Endothelial cell of umbilical vein (primary cell): ENCODE data around the gene NAP1L1.

ENCODE experiments used
- EZH2 ChIP-seq: IDR thresholded peaks from 2 replicates; pipeline ENCODE4 v1.6.1; 2012; ENCODE audit warnings: borderline replicate concordance, low read depth, mild to moderate bottlenecking, moderate library complexity, low read length, inconsistent platforms; ENCODE audit not compliant: severe bottlenecking
- JUN ChIP-seq: IDR thresholded peaks from 2 replicates; pipeline ENCODE4 v1.6.1; 2011; ENCODE audit warnings: borderline replicate concordance, low read depth; ENCODE audit not compliant: insufficient read length, insufficient read depth
- TF ChIP-seq, protein P1 (sequence below), 2 donors: IDR thresholded peaks; 1 replicate in 1 of 2; 2 replicates in 1 of 2; pipeline ENCODE4 v1.5.1; 2011; ENCODE audit warnings: low read length in 2 of 2, mild to moderate bottlenecking in 2 of 2, moderate library complexity in 2 of 2, control low read depth in 1 of 2, inconsistent platforms in 1 of 2, low read depth in 1 of 2; ENCODE audit not compliant: insufficient read depth in 1 of 2; ENCODE audit errors: extremely low read depth in 1 of 2

DNA sequence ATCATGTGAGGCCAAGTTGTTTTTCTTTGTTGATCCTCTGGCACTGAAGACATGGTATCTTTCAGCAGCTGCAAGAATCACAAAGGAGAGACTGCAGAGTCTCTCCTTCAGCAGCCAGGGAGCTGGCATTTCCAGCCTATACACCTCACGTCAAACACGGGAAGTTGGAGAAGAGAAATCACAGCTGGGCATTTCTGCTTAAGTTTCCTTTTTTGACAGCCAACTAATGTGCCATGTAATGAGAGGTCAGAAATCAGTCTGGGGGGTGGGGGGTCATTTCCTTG lies 81.2 kb downstream of the NAP1L1 start:
- no peak for TF ChIP-seq EZH2
- TF ChIP-seq, protein P1, sequence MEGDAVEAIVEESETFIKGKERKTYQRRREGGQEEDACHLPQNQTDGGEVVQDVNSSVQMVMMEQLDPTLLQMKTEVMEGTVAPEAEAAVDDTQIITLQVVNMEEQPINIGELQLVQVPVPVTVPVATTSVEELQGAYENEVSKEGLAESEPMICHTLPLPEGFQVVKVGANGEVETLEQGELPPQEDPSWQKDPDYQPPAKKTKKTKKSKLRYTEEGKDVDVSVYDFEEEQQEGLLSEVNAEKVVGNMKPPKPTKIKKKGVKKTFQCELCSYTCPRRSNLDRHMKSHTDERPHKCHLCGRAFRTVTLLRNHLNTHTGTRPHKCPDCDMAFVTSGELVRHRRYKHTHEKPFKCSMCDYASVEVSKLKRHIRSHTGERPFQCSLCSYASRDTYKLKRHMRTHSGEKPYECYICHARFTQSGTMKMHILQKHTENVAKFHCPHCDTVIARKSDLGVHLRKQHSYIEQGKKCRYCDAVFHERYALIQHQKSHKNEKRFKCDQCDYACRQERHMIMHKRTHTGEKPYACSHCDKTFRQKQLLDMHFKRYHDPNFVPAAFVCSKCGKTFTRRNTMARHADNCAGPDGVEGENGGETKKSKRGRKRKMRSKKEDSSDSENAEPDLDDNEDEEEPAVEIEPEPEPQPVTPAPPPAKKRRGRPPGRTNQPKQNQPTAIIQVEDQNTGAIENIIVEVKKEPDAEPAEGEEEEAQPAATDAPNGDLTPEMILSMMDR (IDR thresholded peaks at IDR 0.05; ENCODE audit: extremely low read depth in 1 of 2, insufficient read depth in 1 of 2, low read depth in 1 of 2, low read length in 2 of 2) = no peak
- TF ChIP-seq JUN = no peak
